Adrenal gland (tissue), 12 donors: ENCODE measurements around the gene GBGT1. TPM values are rescaled to one million over a fixed set of nuclear protein-coding genes. Genes with fewer than 3 reads are reported as not detected.

ENCODE experiments used
- DNase-seq, 7 donors: peaks; one replicate each; pipeline ENCODE4 v3.0.0-alpha.2; 2019 to 2020
- H3K27ac ChIP-seq, 5 donors: fragments of 200-600 bp; sonication (generic) in 4 of 5; 1 replicate in 3 of 5; 2 replicates in 2 of 5; pipeline versions ENCODE4 v1.5.1 to v1.8.0; 2016 to 2020; ENCODE audit warnings: mild to moderate bottlenecking in 1 of 5
- H3K27me3 ChIP-seq: fragments of 200-600 bp; 2 replicates; pipeline ENCODE4 v1.8.0; 2021
- H3K36me3 ChIP-seq, 2 donors: fragments of 200-600 bp; replicated peaks in 1 of 2; 1 replicate in 1 of 2; 2 replicates in 1 of 2; pipeline versions ENCODE4 v1.5.1 to v1.8.0; 2018 to 2022
- H3K4me1 ChIP-seq, 2 donors: fragments of 200-600 bp; replicated peaks in 1 of 2; 1 replicate in 1 of 2; 2 replicates in 1 of 2; pipeline versions ENCODE4 v1.5.1 to v1.8.0; 2018 to 2021
- H3K4me3 ChIP-seq, 4 donors: fragments of 200-600 bp; sonication (generic) in 3 of 4; one replicate each; pipeline ENCODE4 v1.5.1; 2016 to 2018
- H3K9me3 ChIP-seq, 3 donors: fragments of 200-600 bp; sonication (generic) in 1 of 3; replicated peaks in 1 of 3; 1 replicate in 2 of 3; 2 replicates in 1 of 3; pipeline versions ENCODE4 v1.5.1 to v1.8.0; 2016 to 2021
- POLR2A ChIP-seq, 2 donors: fragments of 450-650 bp; IDR thresholded peaks; one replicate each; pipeline ENCODE4 v1.6.1; 2017; ENCODE audit warnings: antibody characterized with exemption in 2 of 2, mild to moderate bottlenecking in 2 of 2, moderate library complexity in 1 of 2
- WGBS, 4 donors: extraction: QIAGEN DNeasy Blood & Tissue Kit in 2 of 4; methylation state at CpG; one replicate each; pipeline versions ENCODE4 v1.1.5 to v1.1.7; 2013 to 2017; 5-methylcytosine and 5-hydroxymethylcytosine counted together
- intact Hi-C, 2 donors: fragments of 100-400 bp; cut with DNase I; formaldehyde crosslinking; loops; one replicate each; pipeline versions ENCODE4 v1.14.1 to v1.15.0; 2022 to 2023
- polyA plus RNA-seq, 3 donors: library from polyadenylated mRNA; stranded (reverse); fragments of 200-250 nt in 2 of 3; fragments of 350-450 nt in 1 of 3; fragmentation: Illumina TruSeq in 1 of 3; extraction: RNeasy Lipid Tissue Mini Kit (QIAGEN cat#74804) in 1 of 3; gene quantifications; one replicate each; pipeline ENCODE4 v1.2.3, GENCODE V29; 2013 to 2014
- total RNA-seq, 9 donors: library from RNA; depleted of rRNA in 4 of 9; stranded (reverse); fragments of >200 nt in 4 of 9; fragments of 120-200 nt in 1 of 9; fragmentation: NEBNext Ultra II Directional in 1 of 9; extraction: Animal tissue kit (Norgen Biotek cat#: 25700) in 1 of 9; gene quantifications; one replicate each; pipeline versions ENCODE4 v1.1.0 to v1.2.4, GENCODE V29; 2013 to 2023
- TF ChIP-seq, protein P1 (sequence below), 6 experiments: fragments of 450-650 bp in 4 of 6; fragments of 200-600 bp in 2 of 6; sonication (generic) in 1 of 6; IDR thresholded peaks; 1 replicate in 5 of 6; 2 replicates in 1 of 6; pipeline versions ENCODE4 v1.5.1 to v1.8.0; 2016 to 2021; ENCODE audit warnings: antibody characterized with exemption in 6 of 6, mild to moderate bottlenecking in 2 of 6, moderate library complexity in 1 of 6
- donor health status: healthy with polysubstance abuse.
- donor health status: Bipolar disorder and iron deficiency.
- donor health status: DM: yes; HTN: yes; CAD: no.
- donor health status: DM: no; HTN: no; CAD: no.
- donor health status: DM: no; HTN: no; CAD: no.
- donor health status: DM: yes; HTN: yes; CAD: no.

GBGT1 gene
- total and polyA plus RNA-seq, 12 donors = 3.5 to 67.5 (median 29.2) TPM

DNA sequence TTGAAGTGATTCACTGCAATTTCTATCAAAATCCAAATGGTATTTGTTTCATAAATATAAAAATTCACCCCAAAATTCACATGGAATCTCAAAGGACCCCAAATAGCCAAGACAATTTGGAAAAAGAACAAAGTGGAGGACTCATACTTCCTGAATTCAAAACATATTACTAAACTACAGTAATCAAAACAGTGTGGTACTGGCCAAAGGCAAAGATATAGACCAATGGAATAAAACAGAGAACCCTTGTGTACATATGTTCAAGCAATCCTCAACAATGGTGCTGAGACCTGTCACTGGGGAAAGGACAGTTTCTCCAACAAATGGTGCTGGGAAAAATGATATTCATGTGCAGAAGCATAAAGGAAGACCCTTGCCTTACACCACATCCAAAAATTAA is 31.3 kb upstream of the GBGT1 start:
- no peaks in the 10 kb centered on the region for H3K9me3 ChIP-seq
- no peak overlapping the region for H3K27ac ChIP-seq
- TF ChIP-seq, protein P1, sequence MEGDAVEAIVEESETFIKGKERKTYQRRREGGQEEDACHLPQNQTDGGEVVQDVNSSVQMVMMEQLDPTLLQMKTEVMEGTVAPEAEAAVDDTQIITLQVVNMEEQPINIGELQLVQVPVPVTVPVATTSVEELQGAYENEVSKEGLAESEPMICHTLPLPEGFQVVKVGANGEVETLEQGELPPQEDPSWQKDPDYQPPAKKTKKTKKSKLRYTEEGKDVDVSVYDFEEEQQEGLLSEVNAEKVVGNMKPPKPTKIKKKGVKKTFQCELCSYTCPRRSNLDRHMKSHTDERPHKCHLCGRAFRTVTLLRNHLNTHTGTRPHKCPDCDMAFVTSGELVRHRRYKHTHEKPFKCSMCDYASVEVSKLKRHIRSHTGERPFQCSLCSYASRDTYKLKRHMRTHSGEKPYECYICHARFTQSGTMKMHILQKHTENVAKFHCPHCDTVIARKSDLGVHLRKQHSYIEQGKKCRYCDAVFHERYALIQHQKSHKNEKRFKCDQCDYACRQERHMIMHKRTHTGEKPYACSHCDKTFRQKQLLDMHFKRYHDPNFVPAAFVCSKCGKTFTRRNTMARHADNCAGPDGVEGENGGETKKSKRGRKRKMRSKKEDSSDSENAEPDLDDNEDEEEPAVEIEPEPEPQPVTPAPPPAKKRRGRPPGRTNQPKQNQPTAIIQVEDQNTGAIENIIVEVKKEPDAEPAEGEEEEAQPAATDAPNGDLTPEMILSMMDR (IDR thresholded peaks at IDR 0.05) = no peak
- no peak for TF ChIP-seq POLR2A (IDR thresholded peaks at IDR 0.05)
- H3K4me1 ChIP-seq = no peaks in the 10 kb centered on the region
- no peak overlapping the region for H3K4me3 ChIP-seq
- H3K27me3 ChIP-seq = peaks cover 5% of the 10 kb centered on the region
- H3K36me3 ChIP-seq = no peaks in the 10 kb centered on the region
- intact Hi-C loops = no loop called here
- no peak for DNase-seq

DNA sequence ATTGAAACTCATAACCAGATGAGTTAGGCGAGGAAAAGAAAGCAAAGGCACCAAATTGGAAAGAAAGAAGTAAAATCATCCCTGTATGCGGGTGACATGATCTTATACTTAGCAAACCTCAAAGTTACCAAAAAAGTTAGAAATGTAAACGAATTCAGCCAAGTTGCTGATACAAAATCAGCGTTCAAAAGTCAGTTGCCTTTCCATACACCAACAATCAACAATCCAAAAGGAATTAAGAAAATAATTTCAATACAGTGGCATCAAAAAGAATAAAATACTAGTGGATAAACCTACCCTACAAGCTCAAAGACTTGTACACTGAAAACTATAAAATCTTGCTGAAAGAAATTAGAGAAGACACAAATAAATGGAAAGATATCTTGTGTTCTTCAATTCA is 30.9 kb upstream of the GBGT1 start:
- WGBS, 4 donors = 77 to 83% (median 81%) methylated on average over 4 of the region's 4 CpGs

DNA sequence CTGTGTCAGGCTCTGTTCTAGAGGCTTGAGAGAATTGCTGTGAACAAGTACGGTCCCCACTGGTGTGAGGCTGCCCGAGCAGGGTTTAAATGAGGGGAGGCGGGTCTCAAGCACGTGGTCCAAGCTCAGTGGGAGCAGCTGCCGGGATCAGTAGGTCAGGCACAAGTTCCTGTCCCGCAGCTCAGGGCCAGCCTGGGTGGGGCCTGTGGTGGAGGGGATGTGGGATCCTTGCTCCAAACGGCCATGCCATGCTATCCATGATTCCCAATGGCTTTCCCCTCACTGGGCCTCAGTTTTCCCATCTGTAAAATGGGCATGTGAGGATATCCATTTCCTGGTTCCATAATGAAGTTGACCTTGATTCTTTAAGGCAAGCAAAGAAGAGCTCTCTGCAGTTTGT is 28.3 kb upstream of the GBGT1 start:
- Histone ChIP-seq H3K4me1 (no peaks in the 10 kb centered on the region), H3K27me3 (no peaks in the 10 kb centered on the region), H3K27ac (no peak overlapping the region), H3K36me3 (no peaks in the 10 kb centered on the region), H3K4me3 (no peak overlapping the region), H3K9me3 (no peaks in the 10 kb centered on the region)
- intact Hi-C loops = no loop called here
- DNase-seq = peak in 2 of 7 donors; percentile 11 to 12
- 36 to 67% (median 57%) methylated on average over 4 to 7 of the region's 7 CpGs for WGBS, 4 donors
- TF ChIP-seq, protein P1 (IDR thresholded peaks at IDR 0.05) = no peak
- TF ChIP-seq POLR2A (IDR thresholded peaks at IDR 0.05) = no peak

More for the DNA sequence above, 30.9 kb upstream of the GBGT1 start:
- no peak for DNase-seq
- H3K27me3 ChIP-seq = peaks cover 1% of the 10 kb centered on the region
- no peak overlapping the region for H3K27ac ChIP-seq
- no peak overlapping the region for H3K4me3 ChIP-seq
- no peaks in the 10 kb centered on the region for H3K9me3 ChIP-seq
- no peaks in the 10 kb centered on the region for H3K4me1 ChIP-seq
- intact Hi-C loops = no loop called here
- no peak for TF ChIP-seq POLR2A (IDR thresholded peaks at IDR 0.05)
- TF ChIP-seq, protein P1 (IDR thresholded peaks at IDR 0.05) = no peak
- no peaks in the 10 kb centered on the region for H3K36me3 ChIP-seq

DNA sequence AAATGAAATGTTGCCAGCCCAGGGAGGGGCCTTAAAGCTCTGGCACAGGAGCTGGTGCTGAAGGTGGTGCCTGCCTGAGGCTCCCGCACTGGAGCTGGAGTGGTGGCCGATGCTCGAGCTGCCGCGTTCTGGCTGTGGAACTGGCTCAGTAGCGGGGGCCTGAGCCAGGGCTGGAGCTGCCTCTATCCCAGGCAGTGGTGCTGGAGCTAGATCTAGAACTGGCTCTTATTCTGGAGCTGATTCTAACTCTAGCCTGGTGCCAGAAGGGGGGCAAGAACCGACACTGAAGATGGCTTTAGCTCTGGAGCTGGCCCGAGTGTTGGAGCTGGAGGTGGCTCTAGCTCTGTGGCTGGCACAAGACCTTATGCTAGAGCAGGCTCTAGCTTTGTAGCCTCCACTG is 26.1 kb upstream of the GBGT1 start:
- no peak overlapping the region for H3K4me3 ChIP-seq
- H3K27me3 ChIP-seq = no peaks in the 10 kb centered on the region
- intact Hi-C loops = loop anchor here (5.0 to 10.0 kb wide), 4 partner anchors 137 to 297 kb away; no protein-coding TSS in a partner anchor
- peak in 1 of 7 donors; percentile 21 for DNase-seq
- no peak overlapping the region for H3K27ac ChIP-seq
- TF ChIP-seq POLR2A (IDR thresholded peaks at IDR 0.05) = no peak
- TF ChIP-seq, protein P1 (IDR thresholded peaks at IDR 0.05) = no peak
- H3K4me1 ChIP-seq = no peaks in the 10 kb centered on the region
- no peaks in the 10 kb centered on the region for H3K36me3 ChIP-seq
- H3K9me3 ChIP-seq = no peaks in the 10 kb centered on the region
- 86 to 93% (median 90%) methylated on average over 6 to 8 of the region's 8 CpGs for WGBS, 4 donors
